ENCODE measurements around the gene CHAC1. TPM values are rescaled to one million over a fixed set of nuclear protein-coding genes. Genes with fewer than 3 reads are reported as not detected.

Gene CHAC1
- total RNA-seq, 1 experiment from 2014 or later, result 11.6 TPM

GRCh38 chr15:40982855-40983254 is 29.6 kb downstream of the CHAC1 start:
- TF ChIP-seq CTCF (conservative IDR thresholded peaks at IDR 0.05; ENCODE audit: low read depth, low read length) (no peak), EZH2 (IDR thresholded peaks at IDR 0.05; ENCODE audit: borderline replicate concordance, low read depth, low read length, poor library complexity, severe bottlenecking) (no peak)
- CTCF ChIA-PET, result no interaction called here
- no peaks in the 10 kb centered on the region for H3K9me3 ChIP-seq (ENCODE audit: low read depth, low read length, poor library complexity, severe bottlenecking)
- H3K4me1 ChIP-seq (ENCODE audit: insufficient read depth, low read length, poor library complexity, severe bottlenecking), result no peaks in the 10 kb centered on the region
- intact Hi-C loops (cut with micrococcal nuclease; ENCODE audit: unreplicated experiment), result no loop called here
- POLR2A ChIA-PET (ENCODE audit: low non-redundant PET), result no interaction called here
- peaks cover 100% of the 10 kb centered on the region for H3K36me3 ChIP-seq (ENCODE audit: insufficient read depth, low read length, poor library complexity, severe bottlenecking)
- DNase-seq (ENCODE audit: low spot score), result no peak
- H3K4me3 ChIP-seq (ENCODE audit: low read depth, low read length, poor library complexity, severe bottlenecking), result no peak overlapping the region
- H3K27ac ChIP-seq (ENCODE audit: low read depth, low read length, poor library complexity, severe bottlenecking), result no peak overlapping the region
- BruUV-seq (replicated peaks), result no TSS peak
- no peaks in the 10 kb centered on the region for H3K27me3 ChIP-seq (replicated peaks; ENCODE audit: insufficient read depth, low read depth, low read length, poor library complexity)

- no peak overlapping the region for H3K27ac ChIP-seq (ENCODE audit: low read depth, low read length, poor library complexity, severe bottlenecking)
- intact Hi-C loops (cut with micrococcal nuclease; ENCODE audit: unreplicated experiment), result no loop called here
Observed at GRCh38 chr15:40984406-40984805, 31.1 kb downstream of the CHAC1 start.

GRCh38 chr15:40984964-40985363 is 31.7 kb downstream of the CHAC1 start:
- Histone ChIP-seq H3K27ac (ENCODE audit: low read depth, low read length, poor library complexity, severe bottlenecking) (no peak overlapping the region), H3K4me1 (ENCODE audit: insufficient read depth, low read length, poor library complexity, severe bottlenecking) (no peaks in the 10 kb centered on the region), H3K4me3 (ENCODE audit: low read depth, low read length, poor library complexity, severe bottlenecking) (no peak overlapping the region), H3K9me3 (ENCODE audit: low read depth, low read length, poor library complexity, severe bottlenecking) (no peaks in the 10 kb centered on the region), H3K27me3 (replicated peaks; ENCODE audit: insufficient read depth, low read depth, low read length, poor library complexity) (no peaks in the 10 kb centered on the region), H3K36me3 (ENCODE audit: insufficient read depth, low read length, poor library complexity, severe bottlenecking) (peaks cover 81% of the 10 kb centered on the region)
- POLR2A ChIA-PET (ENCODE audit: low non-redundant PET), result no interaction called here
- BruUV-seq (replicated peaks), result no TSS peak
- TF ChIP-seq CTCF (conservative IDR thresholded peaks at IDR 0.05; ENCODE audit: low read depth, low read length), result no peak
- no peak for TF ChIP-seq EZH2 (IDR thresholded peaks at IDR 0.05; ENCODE audit: borderline replicate concordance, low read depth, low read length, poor library complexity, severe bottlenecking)
- intact Hi-C loops (cut with micrococcal nuclease; ENCODE audit: unreplicated experiment), result no loop called here
- CTCF ChIA-PET, result no interaction called here
- no peak for DNase-seq (ENCODE audit: low spot score)

More at GRCh38 chr15:40984406-40984805, 31.1 kb downstream of the CHAC1 start:
- H3K4me3 ChIP-seq (ENCODE audit: low read depth, low read length, poor library complexity, severe bottlenecking), result no peak overlapping the region
- H3K27me3 ChIP-seq (replicated peaks; ENCODE audit: insufficient read depth, low read depth, low read length, poor library complexity), result no peaks in the 10 kb centered on the region
- no TSS peak for BruUV-seq (replicated peaks)
- no peaks in the 10 kb centered on the region for H3K9me3 ChIP-seq (ENCODE audit: low read depth, low read length, poor library complexity, severe bottlenecking)
- TF ChIP-seq CTCF (conservative IDR thresholded peaks at IDR 0.05; ENCODE audit: low read depth, low read length) (no peak), EZH2 (IDR thresholded peaks at IDR 0.05; ENCODE audit: borderline replicate concordance, low read depth, low read length, poor library complexity, severe bottlenecking) (no peak)
- no peak for DNase-seq (ENCODE audit: low spot score)
- CTCF ChIA-PET, result no interaction called here
- peaks cover 87% of the 10 kb centered on the region for H3K36me3 ChIP-seq (ENCODE audit: insufficient read depth, low read length, poor library complexity, severe bottlenecking)
- no peaks in the 10 kb centered on the region for H3K4me1 ChIP-seq (ENCODE audit: insufficient read depth, low read length, poor library complexity, severe bottlenecking)
- POLR2A ChIA-PET (ENCODE audit: low non-redundant PET), result no interaction called here
